Stomach (tissue), 9 donors: ENCODE results near the gene NEDD1. TPM values are rescaled to one million over a fixed set of nuclear protein-coding genes. Genes with fewer than 3 reads are reported as not detected.

Experiments
- DNase-seq, 2 donors: peaks; one replicate each; pipeline versions ENCODE4 v3.0.0 to v3.0.0-alpha.2; 2013 to 2019
- H3K27ac ChIP-seq, 5 donors: fragments of 200-600 bp in 4 of 5; sonication (generic) in 4 of 5; one replicate each; pipeline ENCODE4 v1.5.1; 2013 to 2019; ENCODE audit warnings: mild to moderate bottlenecking in 1 of 5, moderate library complexity in 1 of 5
- H3K27me3 ChIP-seq, 3 donors: fragments of 200-600 bp; sonication (generic); one replicate each; pipeline ENCODE4 v1.5.1; 2017 to 2019; ENCODE audit warnings: mixed run types in 1 of 3
- H3K36me3 ChIP-seq, 4 donors: fragments of 200-600 bp; sonication (generic); 1 replicate in 3 of 4; 2 replicates in 1 of 4; pipeline ENCODE4 v1.5.1; 2016 to 2019
- H3K4me1 ChIP-seq, 4 donors: fragments of 200-600 bp; sonication (generic); one replicate each; pipeline ENCODE4 v1.5.1; 2016 to 2019
- H3K4me3 ChIP-seq, 4 donors: fragments of 200-600 bp; sonication (generic) in 3 of 4; one replicate each; pipeline ENCODE4 v1.5.1; 2016 to 2019; ENCODE audit warnings: mild to moderate bottlenecking in 1 of 4
- H3K9me3 ChIP-seq, 4 donors: fragments of 200-600 bp; sonication (generic); one replicate each; pipeline ENCODE4 v1.5.1; 2016 to 2019
- EP300 ChIP-seq: sonication (generic); formaldehyde crosslinking; IDR thresholded peaks from one replicate; pipeline ENCODE4 v1.6.1; 2017; ENCODE audit warnings: antibody characterized with exemption
- POLR2A ChIP-seq, 4 donors: fragments of 450-650 bp; IDR thresholded peaks; one replicate each; pipeline ENCODE4 v1.6.1; 2016; ENCODE audit warnings: antibody characterized with exemption in 4 of 4, control low read depth in 2 of 4, mild to moderate bottlenecking in 1 of 4, moderate library complexity in 1 of 4
- POLR2AphosphoS5 ChIP-seq, 3 donors: sonication (generic); formaldehyde crosslinking; IDR thresholded peaks; one replicate each; pipeline ENCODE4 v1.6.1; 2016; ENCODE audit warnings: antibody characterized with exemption in 3 of 3
- WGBS, 5 donors: extraction: QIAGEN DNeasy Blood & Tissue Kit in 3 of 5; methylation state at CpG; one replicate each; pipeline versions ENCODE4 v1.1.5 to v1.1.7; 2013 to 2018; 5-methylcytosine and 5-hydroxymethylcytosine counted together
- intact Hi-C: fragments of 100-400 bp; cut with DNase I; formaldehyde crosslinking; loops from one replicate; pipeline ENCODE4 v1.15.1; 2023; ENCODE audit warnings: low total_unique reads
- polyA plus RNA-seq, 3 donors: library from polyadenylated mRNA; stranded (reverse); fragments of 200-250 nt; gene quantifications; one replicate each; pipeline ENCODE4 v1.2.3, GENCODE V29; 2013
- total RNA-seq, 5 donors: library from RNA; depleted of rRNA; stranded (reverse); fragments of >200 nt; gene quantifications; one replicate each; pipeline versions ENCODE4 v1.1.0 to v1.2.3, GENCODE V29; 2014 to 2016
- TF ChIP-seq, protein P1 (sequence below), 7 experiments: fragments of 450-650 bp in 4 of 7; fragments of 200-600 bp in 3 of 7; sonication (generic) in 3 of 7; IDR thresholded peaks; one replicate each; pipeline ENCODE4 v1.5.1; 2016 to 2019; ENCODE audit warnings: antibody characterized with exemption in 7 of 7, control low read depth in 2 of 7, mild to moderate bottlenecking in 1 of 7
- donor health status: healthy with polysubstance abuse.
- donor health status: Bipolar disorder and iron deficiency.
- donor health status: healthy.

Gene NEDD1
- total and polyA plus RNA-seq, 8 donors = 2.9 to 81.7 (median 7.8) TPM

DNA sequence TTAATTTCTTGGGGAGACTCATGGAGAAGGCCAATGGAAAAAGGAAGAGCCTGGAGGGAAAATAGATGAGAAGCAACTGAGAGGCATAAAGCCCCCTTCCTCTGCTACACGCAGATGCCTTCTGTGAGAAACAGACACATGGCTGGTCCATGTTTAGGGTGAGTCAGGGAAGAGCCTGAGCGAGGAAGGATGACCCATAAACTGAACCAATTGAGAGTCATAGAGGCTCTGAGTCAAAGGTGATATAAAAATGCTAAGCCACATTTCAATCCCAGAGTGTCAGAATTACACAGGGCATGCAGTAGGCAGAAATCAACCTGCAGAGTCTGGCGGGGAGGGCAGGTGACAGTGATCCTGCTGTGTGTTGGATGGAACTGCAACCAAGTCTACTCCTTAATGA is 30.1 kb upstream of the NEDD1 start:
- 79 to 95% (median 85%) methylated on average over 3 of the region's 3 CpGs for WGBS, 5 donors
- H3K36me3 ChIP-seq = no peaks in the 10 kb centered on the region
- H3K4me3 ChIP-seq = no peak overlapping the region
- DNase-seq = no peak
- no peaks in the 10 kb centered on the region for H3K9me3 ChIP-seq
- no peaks in the 10 kb centered on the region for H3K4me1 ChIP-seq
- H3K27ac ChIP-seq = no peak overlapping the region
- intact Hi-C loops = no loop called here
- TF ChIP-seq EP300 (no peak), POLR2AphosphoS5 (IDR thresholded peaks at IDR 0.05) (no peak), POLR2A (IDR thresholded peaks at IDR 0.05) (no peak)
- TF ChIP-seq, protein P1, sequence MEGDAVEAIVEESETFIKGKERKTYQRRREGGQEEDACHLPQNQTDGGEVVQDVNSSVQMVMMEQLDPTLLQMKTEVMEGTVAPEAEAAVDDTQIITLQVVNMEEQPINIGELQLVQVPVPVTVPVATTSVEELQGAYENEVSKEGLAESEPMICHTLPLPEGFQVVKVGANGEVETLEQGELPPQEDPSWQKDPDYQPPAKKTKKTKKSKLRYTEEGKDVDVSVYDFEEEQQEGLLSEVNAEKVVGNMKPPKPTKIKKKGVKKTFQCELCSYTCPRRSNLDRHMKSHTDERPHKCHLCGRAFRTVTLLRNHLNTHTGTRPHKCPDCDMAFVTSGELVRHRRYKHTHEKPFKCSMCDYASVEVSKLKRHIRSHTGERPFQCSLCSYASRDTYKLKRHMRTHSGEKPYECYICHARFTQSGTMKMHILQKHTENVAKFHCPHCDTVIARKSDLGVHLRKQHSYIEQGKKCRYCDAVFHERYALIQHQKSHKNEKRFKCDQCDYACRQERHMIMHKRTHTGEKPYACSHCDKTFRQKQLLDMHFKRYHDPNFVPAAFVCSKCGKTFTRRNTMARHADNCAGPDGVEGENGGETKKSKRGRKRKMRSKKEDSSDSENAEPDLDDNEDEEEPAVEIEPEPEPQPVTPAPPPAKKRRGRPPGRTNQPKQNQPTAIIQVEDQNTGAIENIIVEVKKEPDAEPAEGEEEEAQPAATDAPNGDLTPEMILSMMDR (IDR thresholded peaks at IDR 0.05) = no peak
- no peaks in the 10 kb centered on the region for H3K27me3 ChIP-seq

DNA sequence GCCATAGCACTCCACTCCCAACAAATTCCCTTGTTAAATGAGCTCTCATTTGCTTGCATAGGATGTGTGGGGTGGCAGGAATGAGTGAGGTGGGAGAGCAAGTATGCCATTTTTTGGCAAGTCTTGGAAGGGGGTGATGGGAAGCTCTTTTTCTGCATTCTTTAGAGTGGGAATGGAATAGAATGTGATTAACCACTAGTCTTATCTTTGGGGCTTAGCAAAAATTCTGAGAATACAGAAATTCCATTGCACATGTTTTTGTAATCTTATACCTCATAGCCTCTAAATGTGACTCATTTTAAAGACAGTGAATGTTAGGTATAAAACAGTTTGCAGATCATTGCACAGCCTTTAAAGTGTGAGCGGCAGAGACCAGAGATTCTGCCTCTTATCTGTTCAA is 28.4 kb upstream of the NEDD1 start:
- Histone ChIP-seq H3K4me3 (no peak overlapping the region), H3K9me3 (no peaks in the 10 kb centered on the region), H3K27me3 (no peaks in the 10 kb centered on the region), H3K27ac (no peak overlapping the region), H3K36me3 (no peaks in the 10 kb centered on the region), H3K4me1 (no peaks in the 10 kb centered on the region)
- WGBS, 5 donors = 59 to 77% (median 68%) methylated on average over 1 of the region's 1 CpG
- DNase-seq = no peak
- TF ChIP-seq EP300 = no peak
- no peak for TF ChIP-seq POLR2A (IDR thresholded peaks at IDR 0.05)
- TF ChIP-seq POLR2AphosphoS5 (IDR thresholded peaks at IDR 0.05) = no peak
- TF ChIP-seq, protein P1 (IDR thresholded peaks at IDR 0.05) = no peak
- intact Hi-C loops = no loop called here

DNA sequence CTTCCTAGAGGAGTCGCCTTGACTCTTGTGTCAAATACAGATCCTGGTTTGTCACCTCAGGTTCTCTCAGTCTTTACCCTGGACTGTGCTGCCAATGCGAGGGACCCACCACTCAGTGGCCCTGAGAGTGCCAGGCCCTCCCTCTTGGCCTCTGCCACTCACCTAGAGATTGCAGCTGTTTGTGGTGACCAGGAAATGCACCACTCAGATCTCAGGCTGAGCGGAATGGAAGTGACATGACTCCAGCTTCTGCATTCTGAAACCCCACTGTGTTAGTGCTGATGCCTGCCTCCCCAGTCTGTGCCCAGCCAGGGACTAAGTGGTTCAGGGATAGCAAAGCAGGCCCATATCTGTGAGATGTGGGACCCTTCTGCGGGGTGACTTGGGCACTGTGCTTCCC is 27.8 kb upstream of the NEDD1 start:
- Histone ChIP-seq H3K4me1 (no peaks in the 10 kb centered on the region), H3K9me3 (no peaks in the 10 kb centered on the region), H3K36me3 (no peaks in the 10 kb centered on the region), H3K4me3 (no peak overlapping the region), H3K27ac (no peak overlapping the region), H3K27me3 (no peaks in the 10 kb centered on the region)
- TF ChIP-seq, protein P1 (IDR thresholded peaks at IDR 0.05) = no peak
- TF ChIP-seq EP300 (no peak), POLR2A (IDR thresholded peaks at IDR 0.05) (no peak), POLR2AphosphoS5 (IDR thresholded peaks at IDR 0.05) (no peak)
- DNase-seq = no peak
- intact Hi-C loops = no loop called here
- 70 to 93% (median 81%) methylated on average over 4 of the region's 4 CpGs for WGBS, 5 donors

DNA sequence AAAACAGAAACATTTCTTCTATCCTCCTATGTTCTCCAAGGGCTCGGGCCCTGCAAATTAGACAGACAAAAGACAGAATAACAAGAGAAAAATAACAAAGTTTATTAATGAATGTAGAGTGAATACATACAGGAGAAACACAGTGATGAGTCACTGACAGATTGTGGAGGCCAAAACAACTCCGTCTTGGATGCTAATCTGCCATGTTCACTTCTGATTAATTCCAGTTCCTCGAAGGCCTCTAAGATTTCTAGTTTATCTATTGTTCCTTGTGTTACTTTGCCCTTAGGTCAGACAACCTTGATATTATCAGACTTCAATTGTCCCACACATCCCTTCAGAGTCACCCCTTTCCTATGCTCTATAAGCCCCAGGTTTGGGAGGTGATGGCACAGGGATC is 26.8 kb upstream of the NEDD1 start:
- Histone ChIP-seq H3K27ac (no peak overlapping the region), H3K4me3 (no peak overlapping the region), H3K4me1 (no peaks in the 10 kb centered on the region), H3K36me3 (no peaks in the 10 kb centered on the region), H3K27me3 (no peaks in the 10 kb centered on the region), H3K9me3 (no peaks in the 10 kb centered on the region)
- no peak for DNase-seq
- intact Hi-C loops = no loop called here
- TF ChIP-seq, protein P1 (IDR thresholded peaks at IDR 0.05) = no peak
- no peak for TF ChIP-seq POLR2AphosphoS5 (IDR thresholded peaks at IDR 0.05)
- TF ChIP-seq EP300 = no peak
- TF ChIP-seq POLR2A (IDR thresholded peaks at IDR 0.05) = no peak
- 79 to 87% (median 81%) methylated on average over 3 of the region's 3 CpGs for WGBS, 5 donors

DNA sequence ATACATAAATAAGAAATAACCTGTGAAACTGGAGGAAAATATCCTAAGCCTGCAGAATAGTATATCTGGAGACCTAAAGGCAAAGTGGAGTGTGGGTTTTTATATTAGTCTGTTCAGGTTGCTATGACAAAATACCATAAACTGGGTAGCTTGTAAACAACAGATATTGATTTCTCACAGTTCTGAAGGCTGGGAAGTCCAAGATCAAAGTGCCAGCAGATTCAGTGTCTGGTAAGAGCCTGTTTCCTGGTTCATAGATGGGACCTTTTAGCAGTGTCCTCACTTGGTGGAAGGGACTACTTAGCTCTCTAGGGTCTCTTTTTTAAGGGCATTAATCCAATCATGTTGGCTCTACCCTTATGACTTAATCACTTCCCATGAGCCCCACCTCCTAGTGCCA is 25.4 kb upstream of the NEDD1 start:
- TF ChIP-seq, protein P1 (IDR thresholded peaks at IDR 0.05) = no peak
- TF ChIP-seq POLR2AphosphoS5 (IDR thresholded peaks at IDR 0.05) (no peak), EP300 (no peak), POLR2A (IDR thresholded peaks at IDR 0.05) (no peak)
- DNase-seq = no peak
- H3K27me3 ChIP-seq = no peaks in the 10 kb centered on the region
- no peaks in the 10 kb centered on the region for H3K9me3 ChIP-seq
- intact Hi-C loops = no loop called here
- H3K36me3 ChIP-seq = no peaks in the 10 kb centered on the region
- H3K4me3 ChIP-seq = no peak overlapping the region
- H3K4me1 ChIP-seq = no peaks in the 10 kb centered on the region
- no peak overlapping the region for H3K27ac ChIP-seq
